Measurements from ENCODE around the gene CD300LD.
"Not testable (repeated sequence)": the region's sequence is repeated elsewhere in the genome, so short reads cannot be mapped to it uniquely, and the experiment has no call there.

The CD300LD gene

GRCh38 chr17:74592087-74592990, at the start of gene CD300LD:
CD300LD (minus strand) TSS chr17:74592283; CDS start chr17:74592202, 81 bp downstream.
- no peak for DNase-seq

- DNase-seq, result no peak
Measured at GRCh38 chr17:74641224-74641957, 49.3 kb upstream of the CD300LD start.

DNA sequence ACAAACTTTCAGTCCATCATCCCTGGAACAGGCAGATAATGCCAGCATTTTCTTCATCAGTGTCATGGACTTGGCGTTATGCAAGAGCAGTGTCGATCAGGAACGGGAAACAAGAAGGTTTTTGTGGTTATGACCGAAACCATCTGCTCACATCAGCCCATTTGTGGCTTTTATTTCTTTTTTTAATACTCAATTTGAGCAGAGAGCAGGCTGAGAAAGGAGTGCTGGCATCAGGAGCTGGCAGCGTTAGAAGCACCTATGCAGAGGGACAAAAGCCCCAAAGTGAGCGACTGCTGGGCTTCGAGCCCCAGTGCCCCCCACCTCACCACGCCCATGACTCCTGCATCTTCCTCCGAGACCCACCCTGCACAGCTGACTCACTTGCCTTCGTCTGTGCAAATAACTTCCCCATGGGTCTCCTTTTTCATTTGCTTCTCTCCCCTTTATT, 47.6 kb upstream of the CD300LD start:
- no peak for DNase-seq

DNA sequence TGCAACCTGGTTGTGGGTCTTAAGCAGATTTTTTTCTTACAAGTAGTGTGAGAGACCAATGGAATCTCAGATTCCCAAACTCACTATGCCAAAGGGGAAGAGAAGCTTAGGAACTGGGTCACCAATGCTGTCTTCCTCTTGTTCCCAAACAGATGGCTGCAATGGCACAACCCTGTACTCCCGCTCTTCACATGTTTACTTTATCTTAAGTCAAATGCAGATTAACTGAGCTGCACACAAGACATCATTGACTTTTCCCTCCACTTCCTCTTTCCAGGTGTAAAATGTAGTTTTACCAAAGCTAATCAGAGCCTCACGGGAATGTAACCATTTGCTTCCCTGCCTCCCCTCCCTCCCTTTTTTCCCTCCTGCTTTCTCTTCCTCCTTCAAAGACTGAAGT, 45.8 kb upstream of the CD300LD start:
- DNase-seq, result no peak

DNA sequence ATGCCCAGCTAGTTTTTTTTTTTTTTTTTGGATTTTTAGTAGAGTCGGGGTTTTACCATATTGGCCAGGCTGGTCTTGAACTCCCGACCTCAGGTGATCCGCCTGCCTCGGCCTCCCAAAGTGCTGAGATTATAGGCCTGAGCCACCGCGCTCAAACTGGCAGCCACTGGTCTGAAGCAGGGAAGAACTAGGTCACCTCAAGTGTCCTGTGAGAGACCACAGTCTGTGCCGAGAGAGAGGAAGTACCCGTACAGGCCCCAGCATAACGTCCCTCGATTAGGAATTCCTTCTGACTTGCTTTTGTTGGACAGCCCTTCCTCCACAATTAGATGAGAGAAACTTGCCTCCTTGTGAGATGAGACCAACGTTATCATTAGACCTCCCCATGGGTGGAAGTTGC, 45.2 kb upstream of the CD300LD start:
- no peak for DNase-seq

GRCh38 chr17:74636541-74637085, 44.5 kb upstream of the CD300LD start:
- DNase-seq, result not testable (repeated sequence)

DNA sequence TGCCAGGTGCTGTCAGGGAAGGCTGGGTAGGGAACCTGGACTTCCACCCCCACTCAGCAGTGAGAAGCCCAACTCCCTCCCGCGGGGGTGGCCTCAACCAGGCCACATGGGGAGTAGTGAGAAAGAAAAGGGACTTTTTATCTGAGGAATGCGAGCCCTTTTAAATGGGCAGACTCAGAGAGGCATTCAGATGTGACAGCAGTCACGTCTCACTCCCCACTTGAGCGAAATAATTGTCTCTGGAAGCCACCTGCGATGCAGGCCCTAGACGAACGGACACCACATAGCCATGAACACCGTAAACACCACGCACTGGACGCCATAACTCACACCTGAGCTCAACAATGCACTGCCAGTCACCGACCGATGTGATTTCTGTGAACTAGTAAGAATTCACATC, 43.3 kb upstream of the CD300LD start:
- DNase-seq, result no peak

DNA sequence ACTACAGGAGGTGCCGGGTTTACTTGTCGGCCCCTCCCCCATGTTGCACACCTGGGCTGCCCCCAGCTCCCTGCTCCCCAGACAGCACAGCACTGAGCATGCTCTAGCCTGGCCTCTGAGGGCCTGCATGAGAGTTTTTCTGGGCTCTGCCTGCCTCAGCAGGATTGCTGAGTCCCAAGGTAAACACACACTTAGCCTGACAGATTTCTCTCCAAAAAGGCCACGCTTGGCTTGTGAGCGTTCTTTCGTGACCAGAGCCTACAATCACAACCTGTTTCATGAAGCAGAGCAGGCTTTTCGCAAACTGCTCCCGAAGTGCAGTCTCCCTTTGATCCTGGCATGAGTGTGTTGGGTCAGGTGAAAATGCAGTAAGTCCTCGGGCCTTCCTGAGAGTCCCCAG, 41.2 kb upstream of the CD300LD start:
- DNase-seq, result no peak

GRCh38 chr17:74632617-74633016, 40.5 kb upstream of the CD300LD start:
- DNase-seq, result no peak

DNA sequence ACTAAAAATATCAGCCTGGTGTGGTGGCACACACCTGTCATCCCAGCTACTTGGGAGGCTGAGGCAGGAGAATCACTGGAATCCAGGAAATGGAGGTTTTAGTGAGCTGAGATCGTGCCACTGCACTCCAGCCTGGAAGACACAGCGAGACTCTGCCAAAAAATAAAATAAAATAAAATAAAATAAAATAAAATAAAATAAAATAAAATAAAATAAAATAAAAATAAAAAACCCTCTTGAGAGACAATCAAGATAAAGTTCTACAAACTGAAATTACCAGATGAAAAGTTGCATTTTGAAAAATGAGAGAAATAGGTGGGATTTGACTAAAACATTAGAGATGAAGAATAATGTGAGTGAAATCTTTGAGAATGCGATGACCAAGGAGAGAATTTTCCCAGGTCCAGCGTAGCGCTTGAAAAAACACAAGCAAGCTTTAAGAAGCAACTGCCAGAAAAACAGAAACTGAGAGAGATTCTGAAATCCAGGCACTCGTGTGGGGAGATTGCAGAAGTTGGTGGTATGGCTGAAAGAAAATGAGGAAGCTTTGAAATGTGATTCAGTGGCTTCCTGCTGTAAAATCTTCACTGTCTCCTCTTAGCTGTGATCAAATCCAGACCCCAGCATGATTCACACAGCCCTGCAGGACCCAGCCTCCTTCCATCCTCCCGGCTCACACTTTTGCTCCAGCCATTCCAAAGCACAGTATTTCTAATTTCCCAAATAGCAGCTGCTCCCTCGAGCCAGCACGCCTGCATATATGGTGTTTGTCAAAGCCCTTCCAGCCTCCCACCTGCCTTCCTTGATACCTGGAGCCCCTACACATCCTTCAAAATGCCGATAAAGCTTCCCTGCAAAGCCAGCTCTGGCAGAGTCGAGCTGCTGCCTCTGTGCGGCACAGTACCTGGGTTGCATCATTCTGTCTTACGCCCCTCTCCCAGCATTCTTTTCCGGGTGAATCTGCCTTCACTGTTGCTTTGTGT, 39.7 kb upstream of the CD300LD start:
- no peak for DNase-seq

DNA sequence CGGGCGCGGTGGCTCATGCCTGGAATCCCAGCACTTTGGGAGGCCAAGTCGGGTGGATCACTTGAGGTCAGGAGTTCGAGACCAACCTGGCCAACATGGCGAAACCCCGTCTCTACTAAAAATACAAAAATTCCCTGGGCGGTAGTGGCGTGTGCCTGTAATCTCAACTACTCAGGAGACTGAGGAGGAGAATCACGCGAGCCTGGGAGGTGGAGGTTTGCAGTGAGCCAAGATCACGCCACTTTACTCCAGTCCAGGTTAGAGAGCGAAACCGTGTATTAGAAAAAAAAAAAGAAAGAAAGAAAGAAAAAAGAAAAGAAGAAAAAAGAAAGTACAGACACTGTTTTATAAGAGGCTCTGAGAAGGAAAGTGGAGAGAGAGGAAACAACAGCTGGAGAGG, 38.2 kb upstream of the CD300LD start:
- DNase-seq, result not testable (repeated sequence)

GRCh38 chr17:74625661-74626060, 33.6 kb upstream of the CD300LD start:
- no peak for DNase-seq

- no peak for DNase-seq
Measured at GRCh38 chr17:74624131-74624530, 32.0 kb upstream of the CD300LD start.

- DNase-seq, result no peak
Measured at GRCh38 chr17:74623693-74624093, 31.6 kb upstream of the CD300LD start, which contains the start of gene CD300E. CD300E (minus strand) TSS chr17:74623738; CDS start chr17:74623621, 117 bp downstream.

DNA sequence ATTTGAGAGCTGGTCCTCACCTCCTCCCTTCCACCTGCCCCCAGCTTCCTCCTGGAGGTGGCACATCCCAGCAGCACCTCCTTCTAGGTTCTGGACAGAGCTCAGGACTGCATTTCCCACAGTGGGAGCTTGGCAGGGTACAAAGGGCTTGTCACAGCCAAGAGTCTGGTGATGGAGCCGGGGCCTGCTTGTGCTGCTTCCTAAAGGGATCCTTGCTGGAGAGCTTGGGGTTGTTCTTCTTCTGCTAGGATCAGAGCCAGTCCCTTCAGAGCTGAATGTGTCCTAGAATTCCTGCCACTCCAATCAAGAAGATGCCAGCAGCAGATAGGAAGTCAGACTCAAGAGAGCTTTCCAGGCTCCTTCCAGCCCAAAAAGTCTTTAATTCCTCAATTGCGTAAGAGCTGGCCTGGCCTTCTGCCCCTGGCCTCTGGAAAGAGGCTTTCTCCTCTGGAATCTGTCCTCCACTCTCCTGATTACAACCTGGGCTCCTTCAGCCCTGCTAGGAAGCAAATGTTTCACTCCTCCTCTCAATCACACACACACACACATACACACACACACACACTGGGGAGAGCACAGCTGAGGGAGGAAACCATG, 27.1 kb upstream of the CD300LD start:
- DNase-seq, result no peak

- no peak for DNase-seq
Measured at GRCh38 chr17:74618451-74618850, 26.4 kb upstream of the CD300LD start.

GRCh38 chr17:74616696-74617095, 24.6 kb upstream of the CD300LD start:
- no peak for DNase-seq

- DNase-seq, result no peak
Measured at GRCh38 chr17:74612046-74612445, 20.0 kb upstream of the CD300LD start.

- no peak for DNase-seq
Measured at GRCh38 chr17:74610108-74610507, 18.0 kb upstream of the CD300LD start.

DNA sequence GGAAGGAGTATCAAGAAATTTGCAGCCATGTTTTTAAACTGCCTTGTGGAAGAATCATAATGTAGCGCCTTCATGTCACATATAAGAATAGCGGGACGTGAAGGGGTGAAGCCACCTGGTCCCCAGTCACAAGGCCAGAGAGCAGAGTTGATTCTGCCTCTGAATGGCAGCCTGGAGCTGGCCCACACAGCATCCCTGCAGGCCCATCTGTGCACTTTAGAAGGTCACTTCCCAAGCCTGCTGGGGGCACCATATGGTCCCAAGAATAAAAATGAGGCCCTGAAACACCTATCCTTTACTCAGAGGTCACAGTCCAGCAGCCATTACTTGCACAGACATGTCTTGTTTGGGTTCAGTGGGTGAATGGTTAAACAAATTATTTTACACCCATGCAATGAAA, 16.4 kb upstream of the CD300LD start:
- no peak for DNase-seq

DNA sequence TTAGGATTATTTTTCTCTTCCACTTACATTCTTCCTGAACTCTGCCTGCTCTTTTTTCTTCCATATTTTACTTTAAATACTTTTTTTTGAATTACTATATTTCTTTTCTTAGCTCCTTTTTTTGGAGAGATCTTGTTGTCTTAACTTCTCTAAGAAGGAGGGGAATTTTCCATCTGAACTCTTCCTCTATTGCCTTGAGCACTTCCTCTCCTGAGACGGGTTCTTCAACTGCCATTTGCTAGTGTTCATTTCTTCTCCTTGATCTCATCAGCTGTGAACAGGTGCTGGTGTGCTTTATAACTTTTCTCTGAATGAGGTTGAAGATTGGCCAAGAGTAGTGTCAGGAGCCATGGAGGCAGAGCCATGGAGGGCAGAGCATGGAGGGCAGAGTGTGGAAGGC, 15.1 kb upstream of the CD300LD start:
- DNase-seq, result no peak

- DNase-seq, result no peak
Measured at GRCh38 chr17:74606050-74606449, 14.0 kb upstream of the CD300LD start.
